SK-N-SH (cell line): ENCODE measurements around the gene MAGEA9B.
"Not testable (repeated sequence)": the region's sequence is repeated elsewhere in the genome, so short reads cannot be mapped to it uniquely, and the experiment has no call there.

Source experiments
- CHD2 ChIP-seq: fragments of 150-350 bp; IDR thresholded peaks from 2 replicates; pipeline ENCODE4 v1.6.1; 2018; ENCODE audit warnings: low read length; ENCODE audit not compliant: partially characterized antibody
- POLR2AphosphoS5 ChIP-seq: IDR thresholded peaks from 2 replicates; pipeline ENCODE4 v1.6.1; 2012; ENCODE audit warnings: low read depth, low read length
- TF ChIP-seq, protein P1 (sequence below): fragments of 200-600 bp; sonication (generic); IDR thresholded peaks from 2 replicates; pipeline ENCODE4 v1.6.1; 2017; ENCODE audit warnings: antibody characterized with exemption, mild to moderate bottlenecking, moderate library complexity
- TF ChIP-seq, protein P2 (sequence below): fragments of 150-350 bp; IDR thresholded peaks from 2 replicates; pipeline ENCODE4 v1.6.1; 2017; ENCODE audit warnings: antibody characterized with exemption, low read length, low read depth, borderline replicate concordance

DNA sequence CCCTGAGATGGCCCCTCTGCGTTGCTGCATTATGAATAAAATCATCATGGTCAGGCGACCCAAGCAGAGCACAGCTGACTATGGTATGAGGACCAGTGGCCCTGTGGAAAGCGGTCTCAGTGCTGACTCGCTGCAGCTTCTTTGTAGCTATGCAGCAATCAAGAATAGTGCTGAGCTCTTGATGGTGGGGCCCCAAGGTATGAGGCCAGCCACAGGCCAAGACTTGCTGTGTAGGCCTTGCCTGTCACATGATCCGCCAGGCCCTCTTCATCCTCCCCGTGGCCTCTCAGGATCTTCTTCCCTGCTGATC, 35.4 kb downstream of the MAGEA9B start:
- TF ChIP-seq, protein P1, sequence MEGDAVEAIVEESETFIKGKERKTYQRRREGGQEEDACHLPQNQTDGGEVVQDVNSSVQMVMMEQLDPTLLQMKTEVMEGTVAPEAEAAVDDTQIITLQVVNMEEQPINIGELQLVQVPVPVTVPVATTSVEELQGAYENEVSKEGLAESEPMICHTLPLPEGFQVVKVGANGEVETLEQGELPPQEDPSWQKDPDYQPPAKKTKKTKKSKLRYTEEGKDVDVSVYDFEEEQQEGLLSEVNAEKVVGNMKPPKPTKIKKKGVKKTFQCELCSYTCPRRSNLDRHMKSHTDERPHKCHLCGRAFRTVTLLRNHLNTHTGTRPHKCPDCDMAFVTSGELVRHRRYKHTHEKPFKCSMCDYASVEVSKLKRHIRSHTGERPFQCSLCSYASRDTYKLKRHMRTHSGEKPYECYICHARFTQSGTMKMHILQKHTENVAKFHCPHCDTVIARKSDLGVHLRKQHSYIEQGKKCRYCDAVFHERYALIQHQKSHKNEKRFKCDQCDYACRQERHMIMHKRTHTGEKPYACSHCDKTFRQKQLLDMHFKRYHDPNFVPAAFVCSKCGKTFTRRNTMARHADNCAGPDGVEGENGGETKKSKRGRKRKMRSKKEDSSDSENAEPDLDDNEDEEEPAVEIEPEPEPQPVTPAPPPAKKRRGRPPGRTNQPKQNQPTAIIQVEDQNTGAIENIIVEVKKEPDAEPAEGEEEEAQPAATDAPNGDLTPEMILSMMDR = not testable (repeated sequence)
- TF ChIP-seq CHD2, POLR2AphosphoS5: not testable (repeated sequence)
- TF ChIP-seq, protein P2, sequence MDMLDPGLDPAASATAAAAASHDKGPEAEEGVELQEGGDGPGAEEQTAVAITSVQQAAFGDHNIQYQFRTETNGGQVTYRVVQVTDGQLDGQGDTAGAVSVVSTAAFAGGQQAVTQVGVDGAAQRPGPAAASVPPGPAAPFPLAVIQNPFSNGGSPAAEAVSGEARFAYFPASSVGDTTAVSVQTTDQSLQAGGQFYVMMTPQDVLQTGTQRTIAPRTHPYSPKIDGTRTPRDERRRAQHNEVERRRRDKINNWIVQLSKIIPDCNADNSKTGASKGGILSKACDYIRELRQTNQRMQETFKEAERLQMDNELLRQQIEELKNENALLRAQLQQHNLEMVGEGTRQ = not testable (repeated sequence)
